ENCODE results near the gene ABCA5. TPM values are rescaled to one million over a fixed set of nuclear protein-coding genes. Genes with fewer than 3 reads are reported as not detected.

Gene ABCA5
- total RNA-seq, 1 donor from 2014 or later = 7.7 TPM

GRCh38 chr17:69326377-69327059, 415 bp downstream of the ABCA5 start:
- Mint-ChIP-seq H3K27ac (ENCODE audit: unreplicated experiment) (peak overlapping the region; percentile 95), H3K4me1 (ENCODE audit: low read depth) (peaks cover 17% of the 10 kb centered on the region)
- no peak for TF ChIP-seq CTCF (IDR thresholded peaks at IDR 0.05)

GRCh38 chr17:69325518-69326376, 1.2 kb downstream of the ABCA5 start:
- peak overlapping the region; percentile 75 for H3K27ac Mint-ChIP-seq (ENCODE audit: unreplicated experiment)
- peaks cover 17% of the 10 kb centered on the region for H3K4me1 Mint-ChIP-seq (ENCODE audit: low read depth)
- TF ChIP-seq CTCF (IDR thresholded peaks at IDR 0.05) = no peak
- H3K4me3 Mint-ChIP-seq (ENCODE audit: unreplicated experiment) = peak overlapping the region; percentile 94
- DNase-seq (ENCODE audit: low spot score) = no peak
- H3K9me3 Mint-ChIP-seq (ENCODE audit: low read depth) = no peaks in the 10 kb centered on the region
- H3K27me3 Mint-ChIP-seq (ENCODE audit: low read depth) = no peaks in the 10 kb centered on the region
- H3K36me3 Mint-ChIP-seq (ENCODE audit: low read depth) = peaks cover 1% of the 10 kb centered on the region

More at GRCh38 chr17:69326377-69327059, 415 bp downstream of the ABCA5 start:
- Mint-ChIP-seq H3K4me3 (ENCODE audit: unreplicated experiment) (peak overlapping the region; percentile 94), H3K36me3 (ENCODE audit: low read depth) (no peaks in the 10 kb centered on the region), H3K27me3 (ENCODE audit: low read depth) (no peaks in the 10 kb centered on the region), H3K9me3 (ENCODE audit: low read depth) (no peaks in the 10 kb centered on the region)
- peak; percentile 82 for DNase-seq (ENCODE audit: low spot score)

GRCh38 chr17:69323806-69324205, 3.1 kb downstream of the ABCA5 start:
- Mint-ChIP-seq H3K4me3 (ENCODE audit: unreplicated experiment) (no peak overlapping the region), H3K9me3 (ENCODE audit: low read depth) (no peaks in the 10 kb centered on the region), H3K27me3 (ENCODE audit: low read depth) (no peaks in the 10 kb centered on the region), H3K4me1 (ENCODE audit: low read depth) (peaks cover 17% of the 10 kb centered on the region), H3K27ac (ENCODE audit: unreplicated experiment) (no peak overlapping the region), H3K36me3 (ENCODE audit: low read depth) (peaks cover 1% of the 10 kb centered on the region)
- TF ChIP-seq CTCF (IDR thresholded peaks at IDR 0.05) = no peak
- no peak for DNase-seq (ENCODE audit: low spot score)

GRCh38 chr17:69320908-69321238, 6.1 kb downstream of the ABCA5 start:
- Mint-ChIP-seq H3K27ac (ENCODE audit: unreplicated experiment) (no peak overlapping the region), H3K4me3 (ENCODE audit: unreplicated experiment) (no peak overlapping the region), H3K36me3 (ENCODE audit: low read depth) (peaks cover 1% of the 10 kb centered on the region), H3K9me3 (ENCODE audit: low read depth) (no peaks in the 10 kb centered on the region), H3K4me1 (ENCODE audit: low read depth) (peaks cover 7% of the 10 kb centered on the region), H3K27me3 (ENCODE audit: low read depth) (no peaks in the 10 kb centered on the region)
- no peak for TF ChIP-seq CTCF (IDR thresholded peaks at IDR 0.05)
- DNase-seq (ENCODE audit: low spot score) = no peak

GRCh38 chr17:69320210-69320907, 6.6 kb downstream of the ABCA5 start:
- H3K4me1 Mint-ChIP-seq (ENCODE audit: low read depth) = peaks cover 2% of the 10 kb centered on the region
- no peaks in the 10 kb centered on the region for H3K9me3 Mint-ChIP-seq (ENCODE audit: low read depth)
- H3K4me3 Mint-ChIP-seq (ENCODE audit: unreplicated experiment) = no peak overlapping the region
- TF ChIP-seq CTCF (IDR thresholded peaks at IDR 0.05) = no peak
- no peak overlapping the region for H3K27ac Mint-ChIP-seq (ENCODE audit: unreplicated experiment)
- no peaks in the 10 kb centered on the region for H3K27me3 Mint-ChIP-seq (ENCODE audit: low read depth)
- DNase-seq (ENCODE audit: low spot score) = no peak
- H3K36me3 Mint-ChIP-seq (ENCODE audit: low read depth) = peaks cover 1% of the 10 kb centered on the region

All from chondrocyte (in vitro differentiated cells).